ENCODE data around the gene ZSWIM6. TPM values are rescaled to one million over a fixed set of nuclear protein-coding genes. Genes with fewer than 3 reads are reported as not detected.

ZSWIM6 gene
- total RNA-seq, 2 experiments from 2014 or later = 5.5 to 5.7 TPM

DNA sequence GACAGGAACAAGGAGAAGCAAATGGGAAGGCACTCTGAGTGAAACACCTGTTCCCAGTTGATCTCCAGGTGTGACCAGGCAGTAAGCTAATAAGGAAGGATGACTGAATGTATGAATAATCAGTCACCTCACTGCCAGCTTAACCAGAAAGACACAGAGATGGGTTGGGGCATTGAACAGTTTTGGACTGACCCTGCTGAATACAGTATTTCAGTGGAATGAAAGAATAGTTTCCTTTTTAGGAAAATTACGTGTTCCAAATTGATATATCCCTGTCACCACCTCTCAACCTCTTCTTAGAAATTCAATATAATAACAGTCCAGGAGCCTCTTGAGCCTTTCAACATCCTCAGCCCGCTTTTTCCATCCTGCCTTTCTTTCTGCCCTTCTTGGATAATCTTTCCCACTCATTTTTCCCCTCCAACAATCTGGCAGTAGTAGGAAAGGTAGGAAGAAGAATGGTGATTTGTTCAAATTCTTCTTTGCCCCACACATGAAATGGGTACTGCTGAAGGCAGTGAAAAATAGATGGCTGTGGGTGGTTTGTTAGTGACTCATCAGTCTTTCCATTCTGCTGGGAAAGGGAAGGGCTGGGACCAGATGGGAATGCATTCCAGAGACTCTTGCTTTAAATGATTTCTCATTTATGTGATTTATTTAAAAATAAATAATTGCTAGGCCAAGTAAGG is 117.9 kb downstream of the ZSWIM6 start:
- Mint-ChIP-seq H3K27me3 (no peaks in the 10 kb centered on the region), H3K4me3 (no peak overlapping the region), H3K27ac (no peak overlapping the region), H3K36me3 (peaks cover 23% of the 10 kb centered on the region), H3K4me1 (ENCODE audit: low read depth) (peaks cover 7% of the 10 kb centered on the region), H3K9me3 (peaks cover 23% of the 10 kb centered on the region)
- intact Hi-C loops (cut with micrococcal nuclease) = no loop called here
- POLR2A ChIA-PET = no interaction called here
- CTCF ChIA-PET = no interaction called here
- no peak for DNase-seq

- Mint-ChIP-seq H3K36me3 (peaks cover 20% of the 10 kb centered on the region), H3K9me3 (peaks cover 23% of the 10 kb centered on the region), H3K27ac (no peak overlapping the region), H3K4me1 (ENCODE audit: low read depth) (peaks cover 7% of the 10 kb centered on the region), H3K27me3 (no peaks in the 10 kb centered on the region), H3K4me3 (no peak overlapping the region)
- POLR2A ChIA-PET = no interaction called here
- CTCF ChIA-PET = no interaction called here
- no peak for DNase-seq
- intact Hi-C loops (cut with micrococcal nuclease) = no loop called here
Observed at GRCh38 chr5:61450493-61451279, 118.6 kb downstream of the ZSWIM6 start.

- ChIA-PET CTCF (no interaction called here), POLR2A (no interaction called here)
- Mint-ChIP-seq H3K27me3 (no peaks in the 10 kb centered on the region), H3K36me3 (no peaks in the 10 kb centered on the region), H3K9me3 (no peaks in the 10 kb centered on the region), H3K4me3 (no peak overlapping the region), H3K27ac (no peak overlapping the region), H3K4me1 (ENCODE audit: low read depth) (peaks cover 4% of the 10 kb centered on the region)
- intact Hi-C loops (cut with micrococcal nuclease) = no loop called here
- no peak for DNase-seq
Observed at GRCh38 chr5:61455179-61456006, 123.3 kb downstream of the ZSWIM6 start.

DNA sequence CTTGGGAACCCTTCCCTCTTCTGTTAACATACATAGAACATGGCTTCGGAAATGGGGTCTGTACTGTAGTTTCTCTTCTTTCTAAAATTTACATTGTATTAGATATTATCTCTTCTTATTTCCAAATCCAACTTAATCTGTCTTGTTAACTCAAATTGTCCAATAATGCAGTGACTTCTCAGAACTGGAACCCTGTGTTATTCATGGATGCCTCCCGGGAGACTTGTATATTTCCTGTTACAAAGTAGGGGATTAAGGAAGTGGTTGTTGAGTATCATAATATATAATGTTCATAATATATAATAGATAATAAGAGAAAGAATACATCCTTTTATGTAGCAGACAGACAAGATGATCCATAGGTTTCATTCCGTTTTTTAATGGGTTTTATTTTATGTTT is 128.4 kb downstream of the ZSWIM6 start:
- H3K36me3 Mint-ChIP-seq = no peaks in the 10 kb centered on the region
- no peaks in the 10 kb centered on the region for H3K9me3 Mint-ChIP-seq
- ChIA-PET CTCF (no interaction called here), POLR2A (no interaction called here)
- H3K4me3 Mint-ChIP-seq = no peak overlapping the region
- intact Hi-C loops (cut with micrococcal nuclease) = no loop called here
- H3K27ac Mint-ChIP-seq = no peak overlapping the region
- H3K27me3 Mint-ChIP-seq = no peaks in the 10 kb centered on the region
- H3K4me1 Mint-ChIP-seq (ENCODE audit: low read depth) = peaks cover 7% of the 10 kb centered on the region
- DNase-seq = no peak

GRCh38 chr5:61461417-61461816 is 129.4 kb downstream of the ZSWIM6 start:
- H3K36me3 Mint-ChIP-seq = no peaks in the 10 kb centered on the region
- no peaks in the 10 kb centered on the region for H3K9me3 Mint-ChIP-seq
- no peak overlapping the region for H3K27ac Mint-ChIP-seq
- no peaks in the 10 kb centered on the region for H3K27me3 Mint-ChIP-seq
- ChIA-PET CTCF (no interaction called here), POLR2A (no interaction called here)
- intact Hi-C loops (cut with micrococcal nuclease) = no loop called here
- no peak for DNase-seq
- peaks cover 7% of the 10 kb centered on the region for H3K4me1 Mint-ChIP-seq (ENCODE audit: low read depth)
- H3K4me3 Mint-ChIP-seq = no peak overlapping the region

DNA sequence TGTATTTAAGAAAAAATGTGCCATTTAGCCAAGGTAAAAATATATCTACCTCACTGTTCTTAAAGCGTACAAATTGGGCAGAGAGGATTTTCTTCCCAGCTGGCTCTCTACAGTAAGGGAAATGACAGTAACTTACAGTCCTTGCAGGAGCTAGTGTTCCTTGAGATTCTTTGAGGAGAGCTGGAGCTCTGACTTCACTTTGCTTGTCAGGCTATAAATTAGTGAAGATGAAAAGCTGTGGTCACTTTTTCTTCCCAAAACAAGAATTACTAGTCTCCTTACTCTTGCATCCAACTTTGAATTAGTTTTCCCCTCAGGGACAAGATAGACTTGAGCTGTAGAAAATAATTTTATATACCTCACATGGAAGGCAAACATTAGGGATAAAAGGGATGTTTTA is 129.9 kb downstream of the ZSWIM6 start:
- CTCF ChIA-PET = no interaction called here
- intact Hi-C loops (cut with micrococcal nuclease) = no loop called here
- H3K4me1 Mint-ChIP-seq (ENCODE audit: low read depth) = peaks cover 7% of the 10 kb centered on the region

DNA sequence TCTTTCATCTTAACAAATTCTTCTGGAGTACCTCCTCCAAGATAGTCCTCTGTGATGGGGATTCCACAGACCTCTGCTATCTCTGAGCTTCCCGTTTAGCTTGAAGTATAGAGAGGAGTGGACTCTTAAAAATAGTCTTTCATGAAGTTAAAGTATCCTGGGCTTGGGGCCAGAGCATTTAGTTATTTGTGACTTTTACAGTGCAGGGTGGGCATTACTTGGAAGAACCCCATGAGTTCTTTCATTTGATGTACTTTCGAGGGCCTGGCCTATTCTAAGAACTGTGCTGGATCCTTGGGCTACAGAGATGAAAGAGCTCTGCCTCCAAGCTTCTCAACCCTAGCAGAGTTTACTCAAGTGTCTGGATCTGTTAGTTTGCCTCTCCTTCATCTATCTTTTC is 131.5 kb downstream of the ZSWIM6 start:
- DNase-seq = no peak
- Mint-ChIP-seq H3K27ac (no peak overlapping the region), H3K9me3 (no peaks in the 10 kb centered on the region), H3K27me3 (no peaks in the 10 kb centered on the region), H3K4me3 (no peak overlapping the region), H3K4me1 (ENCODE audit: low read depth) (peaks cover 7% of the 10 kb centered on the region), H3K36me3 (no peaks in the 10 kb centered on the region)
- ChIA-PET CTCF (no interaction called here), POLR2A (no interaction called here)
- intact Hi-C loops (cut with micrococcal nuclease) = no loop called here

More for the DNA sequence above, 129.9 kb downstream of the ZSWIM6 start:
- no peaks in the 10 kb centered on the region for H3K9me3 Mint-ChIP-seq
- POLR2A ChIA-PET = no interaction called here
- no peak overlapping the region for H3K27ac Mint-ChIP-seq
- H3K36me3 Mint-ChIP-seq = no peaks in the 10 kb centered on the region
- H3K27me3 Mint-ChIP-seq = no peaks in the 10 kb centered on the region
- no peak for DNase-seq
- H3K4me3 Mint-ChIP-seq = no peak overlapping the region

DNA sequence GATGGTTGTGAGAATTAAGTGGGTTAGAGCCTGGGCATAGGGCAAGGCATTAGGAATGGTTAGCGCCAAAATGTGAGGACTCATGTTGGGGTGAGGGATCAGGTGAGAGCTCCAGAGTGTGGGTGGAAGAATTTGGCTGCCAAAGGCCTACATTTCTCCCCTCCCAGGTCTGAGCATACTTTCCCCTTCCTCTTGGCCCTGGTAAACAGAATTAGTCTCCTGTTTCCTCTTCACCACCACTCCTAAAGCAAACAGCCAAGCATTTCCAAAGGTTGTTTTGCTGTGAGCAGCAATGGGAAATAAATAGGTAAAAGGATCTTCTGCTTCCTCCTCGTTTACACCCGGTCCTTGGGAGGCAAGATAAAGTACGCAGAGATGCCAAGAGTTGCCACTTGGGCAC is 132.5 kb downstream of the ZSWIM6 start:
- no peak for DNase-seq
- CTCF ChIA-PET = no interaction called here
- intact Hi-C loops (cut with micrococcal nuclease) = no loop called here
- POLR2A ChIA-PET = no interaction called here
- Mint-ChIP-seq H3K4me1 (ENCODE audit: low read depth) (peaks cover 5% of the 10 kb centered on the region), H3K36me3 (no peaks in the 10 kb centered on the region), H3K27ac (no peak overlapping the region), H3K4me3 (no peak overlapping the region), H3K9me3 (no peaks in the 10 kb centered on the region), H3K27me3 (no peaks in the 10 kb centered on the region)

DNA sequence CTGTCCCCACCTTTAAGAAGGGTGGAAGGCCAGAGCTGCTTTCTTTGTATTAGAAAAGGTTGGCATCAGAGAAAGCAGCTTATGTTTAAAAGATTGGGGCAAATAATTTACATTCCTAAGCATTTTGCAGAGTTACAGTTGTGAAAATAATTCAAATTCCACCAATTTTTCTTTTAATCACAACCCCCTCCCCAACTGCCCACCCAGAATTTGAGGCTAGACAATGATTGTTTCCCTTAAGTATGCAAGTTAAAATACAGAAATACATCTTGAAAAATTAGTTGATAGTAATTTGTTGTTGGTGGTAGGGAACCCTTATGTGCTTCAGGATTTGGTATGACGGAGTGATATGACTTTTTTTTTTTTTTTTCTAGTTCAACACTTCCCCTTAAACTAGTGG is 133.0 kb downstream of the ZSWIM6 start:
- H3K9me3 Mint-ChIP-seq = no peaks in the 10 kb centered on the region
- H3K4me3 Mint-ChIP-seq = no peak overlapping the region
- ChIA-PET POLR2A (no interaction called here), CTCF (no interaction called here)
- no peaks in the 10 kb centered on the region for H3K36me3 Mint-ChIP-seq
- H3K27ac Mint-ChIP-seq = no peak overlapping the region
- DNase-seq = no peak
- no peaks in the 10 kb centered on the region for H3K27me3 Mint-ChIP-seq
- peaks cover 5% of the 10 kb centered on the region for H3K4me1 Mint-ChIP-seq (ENCODE audit: low read depth)
- intact Hi-C loops (cut with micrococcal nuclease) = no loop called here

- H3K4me3 Mint-ChIP-seq = no peak overlapping the region
- CTCF ChIA-PET = no interaction called here
- no peak for DNase-seq
- POLR2A ChIA-PET = no interaction called here
- no peaks in the 10 kb centered on the region for H3K27me3 Mint-ChIP-seq
- peaks cover 5% of the 10 kb centered on the region for H3K4me1 Mint-ChIP-seq (ENCODE audit: low read depth)
- H3K36me3 Mint-ChIP-seq = no peaks in the 10 kb centered on the region
- no peak overlapping the region for H3K27ac Mint-ChIP-seq
- no peaks in the 10 kb centered on the region for H3K9me3 Mint-ChIP-seq
- intact Hi-C loops (cut with micrococcal nuclease) = no loop called here
Observed at GRCh38 chr5:61465496-61465895, 133.4 kb downstream of the ZSWIM6 start.

GRCh38 chr5:61466017-61466416 is 134.0 kb downstream of the ZSWIM6 start:
- H3K9me3 Mint-ChIP-seq = no peaks in the 10 kb centered on the region
- ChIA-PET CTCF (no interaction called here), POLR2A (no interaction called here)
- H3K4me1 Mint-ChIP-seq (ENCODE audit: low read depth) = peaks cover 8% of the 10 kb centered on the region
- intact Hi-C loops (cut with micrococcal nuclease) = no loop called here
- no peak for DNase-seq
- no peaks in the 10 kb centered on the region for H3K27me3 Mint-ChIP-seq
- H3K27ac Mint-ChIP-seq = no peak overlapping the region
- no peak overlapping the region for H3K4me3 Mint-ChIP-seq
- no peaks in the 10 kb centered on the region for H3K36me3 Mint-ChIP-seq

DNA sequence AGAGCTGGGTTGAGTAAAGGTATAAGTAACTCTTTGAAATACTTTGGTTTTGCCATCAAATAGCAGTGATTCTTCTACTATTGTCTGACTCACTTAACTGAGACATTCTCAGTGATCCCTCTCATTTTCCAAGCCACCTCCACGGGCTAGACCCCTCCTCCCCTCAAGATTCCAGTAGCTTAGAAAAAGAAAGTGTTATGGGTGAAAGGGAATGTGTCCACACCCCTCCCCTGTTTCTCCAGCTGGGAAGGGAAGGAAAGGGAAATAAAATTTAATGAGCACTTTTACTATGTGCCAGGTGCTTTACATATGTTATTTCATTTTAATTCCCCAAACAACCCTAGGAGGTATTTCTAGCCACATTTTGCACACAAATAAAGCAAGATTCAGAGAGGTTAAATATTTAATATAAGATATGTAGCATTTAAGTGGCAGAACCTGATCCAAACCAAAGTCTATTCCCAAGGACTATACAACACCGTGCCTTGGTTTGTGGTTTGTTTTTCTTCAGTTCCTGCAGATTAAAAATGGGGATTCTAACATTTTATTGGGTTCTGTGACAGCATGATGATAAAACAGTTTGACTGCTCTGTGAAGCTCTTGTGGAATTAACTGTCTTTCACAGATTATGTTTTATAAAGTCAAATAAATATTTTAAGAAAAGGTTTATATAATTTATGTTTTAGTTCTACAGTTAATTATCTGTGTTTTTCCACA is 135.9 kb downstream of the ZSWIM6 start:
- Mint-ChIP-seq H3K4me1 (ENCODE audit: low read depth) (peaks cover 17% of the 10 kb centered on the region), H3K27ac (no peak overlapping the region), H3K27me3 (no peaks in the 10 kb centered on the region), H3K36me3 (peaks cover 5% of the 10 kb centered on the region), H3K4me3 (no peak overlapping the region), H3K9me3 (no peaks in the 10 kb centered on the region)
- intact Hi-C loops (cut with micrococcal nuclease) = no loop called here
- POLR2A ChIA-PET = no interaction called here
- CTCF ChIA-PET = no interaction called here
- no peak for DNase-seq

All from activated CD4-positive, alpha-beta memory T cell treated with anti-CD3 and anti-CD28 coated beads for 36 hours (primary cell).